Muscle of leg (tissue), 11 donors: ENCODE data around the gene RPS6KB2. TPM values are rescaled to one million over a fixed set of nuclear protein-coding genes. Genes with fewer than 3 reads are reported as not detected.
A peak's percentile ranks its signal among the peaks of the same experiment; 100 is the strongest.
"Not testable (repeated sequence)": the region's sequence is repeated elsewhere in the genome, so short reads cannot be mapped to it uniquely, and the experiment has no call there.

Source experiments
- DNase-seq: peaks from one replicate; pipeline ENCODE4 v3.0.0; 2013
- H3K27ac ChIP-seq: one replicate; pipeline ENCODE4 v1.5.1; 2013; ENCODE audit warnings: mild to moderate bottlenecking, low read length, control low read depth
- H3K27me3 ChIP-seq: one replicate; pipeline ENCODE4 v1.6.1; 2013; ENCODE audit warnings: low read length; ENCODE audit not compliant: control insufficient read depth, insufficient read depth
- H3K36me3 ChIP-seq: one replicate; pipeline ENCODE4 v1.6.1; 2013; ENCODE audit warnings: low read length; ENCODE audit not compliant: control insufficient read depth, insufficient read depth
- H3K4me1 ChIP-seq: one replicate; pipeline ENCODE4 v1.6.1; 2013; ENCODE audit warnings: low read length; ENCODE audit not compliant: control insufficient read depth, insufficient read depth
- H3K4me3 ChIP-seq: one replicate; pipeline ENCODE4 v1.5.1; 2013; ENCODE audit warnings: low read length, control low read depth
- H3K9me3 ChIP-seq: replicated peaks from 2 replicates; pipeline ENCODE4 v1.6.1; 2013; ENCODE audit warnings: low read depth, low read length; ENCODE audit not compliant: control insufficient read depth
- WGBS: methylation state at CpG from one replicate; pipeline ENCODE4 v1.1.5; 2013; ENCODE audit warnings: missing lambda C conversion rate; ENCODE audit not compliant: insufficient coverage; 5-methylcytosine and 5-hydroxymethylcytosine counted together
- polyA plus RNA-seq, 8 donors: library from polyadenylated mRNA; unstranded; fragments of 120-200 nt; gene quantifications; one replicate each; pipeline versions ENCODE4 v1.2.1 to v1.2.3, GENCODE V29; 2013; ENCODE audit warnings: inconsistent platforms in 1 of 8, low replicate concordance in 1 of 8; ENCODE audit not compliant: insufficient read length in 8 of 8, insufficient read depth in 1 of 8
- total RNA-seq: library from RNA; stranded (reverse); fragments of 120-200 nt; gene quantifications from one replicate; pipeline ENCODE4 v1.2.4, GENCODE V29; 2013

The RPS6KB2 gene
- total and polyA plus RNA-seq, 9 donors = 27.9 to 45.5 (median 37.7) TPM

- Histone ChIP-seq H3K27me3 (peaks cover 15% of the 10 kb centered on the region), H3K27ac (peak overlapping the region; percentile 94), H3K4me3 (peak overlapping the region; percentile 37), H3K9me3 (no peaks in the 10 kb centered on the region), H3K36me3 (peaks cover 12% of the 10 kb centered on the region), H3K4me1 (peaks cover 64% of the 10 kb centered on the region)
- DNase-seq = peak; percentile 86
- WGBS = 78% methylated on average over 21 of the region's 26 CpGs
These were observed 9.6 kb upstream of the RPS6KB2 start for GRCh38 chr11:67418476-67419281.

- Histone ChIP-seq H3K4me1 (peaks cover 67% of the 10 kb centered on the region), H3K36me3 (peaks cover 15% of the 10 kb centered on the region), H3K4me3 (peak overlapping the region; percentile 37), H3K9me3 (no peaks in the 10 kb centered on the region), H3K27ac (peak overlapping the region; percentile 94), H3K27me3 (peaks cover 9% of the 10 kb centered on the region)
- WGBS = 88% methylated on average over 18 of the region's 21 CpGs
- no peak for DNase-seq
These were observed 8.8 kb upstream of the RPS6KB2 start for GRCh38 chr11:67419325-67420049.

- 32% methylated on average over 15 of the region's 15 CpGs for WGBS
- peaks cover 22% of the 10 kb centered on the region for H3K36me3 ChIP-seq
These were observed 8.1 kb upstream of the RPS6KB2 start for GRCh38 chr11:67420147-67420645.

GRCh38 chr11:67420646-67421429 is 7.5 kb upstream of the RPS6KB2 start:
- 1% methylated on average over 96 of the region's 97 CpGs for WGBS
- H3K36me3 ChIP-seq = peaks cover 26% of the 10 kb centered on the region
- peak; percentile 96 for DNase-seq
- peak overlapping the region; percentile 94 for H3K27ac ChIP-seq
- peaks cover 59% of the 10 kb centered on the region for H3K4me1 ChIP-seq
- no peaks in the 10 kb centered on the region for H3K9me3 ChIP-seq
- peak overlapping the region; percentile 37 for H3K4me3 ChIP-seq
- H3K27me3 ChIP-seq = no peaks in the 10 kb centered on the region

More at GRCh38 chr11:67420147-67420645, 8.1 kb upstream of the RPS6KB2 start:
- Histone ChIP-seq H3K27ac (peak overlapping the region; percentile 94), H3K27me3 (peaks cover 1% of the 10 kb centered on the region), H3K9me3 (no peaks in the 10 kb centered on the region), H3K4me3 (peak overlapping the region; percentile 37), H3K4me1 (peaks cover 61% of the 10 kb centered on the region)
- no peak for DNase-seq

GRCh38 chr11:67421430-67422031 is 6.8 kb upstream of the RPS6KB2 start:
- no peaks in the 10 kb centered on the region for H3K27me3 ChIP-seq
- peaks cover 52% of the 10 kb centered on the region for H3K4me1 ChIP-seq
- H3K9me3 ChIP-seq = no peaks in the 10 kb centered on the region
- no peak for DNase-seq
- WGBS = 66% methylated on average over 18 of the region's 22 CpGs
- no peak overlapping the region for H3K27ac ChIP-seq
- no peak overlapping the region for H3K4me3 ChIP-seq
- peaks cover 22% of the 10 kb centered on the region for H3K36me3 ChIP-seq

GRCh38 chr11:67422891-67423290 is 5.4 kb upstream of the RPS6KB2 start:
- Histone ChIP-seq H3K9me3 (no peaks in the 10 kb centered on the region), H3K27ac (no peak overlapping the region), H3K4me3 (no peak overlapping the region), H3K4me1 (peaks cover 43% of the 10 kb centered on the region), H3K36me3 (peaks cover 22% of the 10 kb centered on the region), H3K27me3 (no peaks in the 10 kb centered on the region)
- 45% methylated on average over 6 of the region's 6 CpGs for WGBS
- no peak for DNase-seq

- Histone ChIP-seq H3K27me3 (no peaks in the 10 kb centered on the region), H3K4me1 (peaks cover 39% of the 10 kb centered on the region), H3K4me3 (no peak overlapping the region), H3K36me3 (peaks cover 22% of the 10 kb centered on the region), H3K9me3 (no peaks in the 10 kb centered on the region), H3K27ac (no peak overlapping the region)
- DNase-seq = no peak
- 85% methylated on average over 10 of the region's 13 CpGs for WGBS
These were observed 4.8 kb upstream of the RPS6KB2 start for GRCh38 chr11:67423466-67423865.

- H3K4me3 ChIP-seq = no peak overlapping the region
- peaks cover 38% of the 10 kb centered on the region for H3K4me1 ChIP-seq
- WGBS = 79% methylated on average over 32 of the region's 34 CpGs
- no peak overlapping the region for H3K27ac ChIP-seq
- peaks cover 22% of the 10 kb centered on the region for H3K36me3 ChIP-seq
- DNase-seq = no peak
- H3K9me3 ChIP-seq = no peaks in the 10 kb centered on the region
- H3K27me3 ChIP-seq = no peaks in the 10 kb centered on the region
These were observed 4.2 kb upstream of the RPS6KB2 start for GRCh38 chr11:67423891-67424613.

GRCh38 chr11:67427364-67427859 is 882 bp upstream of the RPS6KB2 start:
- Histone ChIP-seq H3K4me1 (peaks cover 25% of the 10 kb centered on the region), H3K36me3 (peaks cover 48% of the 10 kb centered on the region), H3K4me3 (peak overlapping the region; percentile 98), H3K27ac (peak overlapping the region; percentile 81)
- WGBS = 95% methylated on average over 11 of the region's 19 CpGs
- H3K27me3 ChIP-seq, H3K9me3 ChIP-seq, DNase-seq: not testable (repeated sequence)
